GM13977 (cell line): Measurements from ENCODE around the gene EN2.

Experiments
- DNase-seq: peaks from one replicate; pipeline ENCODE4 v3.0.0; 2012; ENCODE audit warnings: low spot score
- CTCF ChIP-seq: IDR thresholded peaks from 2 replicates; pipeline ENCODE4 v1.5.1; 2012; ENCODE audit warnings: mild to moderate bottlenecking, control low read depth; ENCODE audit not compliant: insufficient read depth; ENCODE audit errors: extremely low read depth, missing control alignments
- in situ Hi-C: fragments of 300-500 bp; cut with MboI; formaldehyde crosslinking; loops from one replicate; pipeline ENCODE4 v1.12.0; 2022; ENCODE audit warnings: low sequenced_read_pairs, low pct_unique_long_range_greater_than_20kb, mixed read lengths, inconsistent platforms; ENCODE audit not compliant: unreplicated experiment

The EN2 gene

GRCh38 chr7:155426543-155427410 is 31.2 kb upstream of the EN2 start:
- in situ Hi-C loops = no loop called here

GRCh38 chr7:155427411-155428038 is 30.4 kb upstream of the EN2 start:
- DNase-seq = no peak
- in situ Hi-C loops = no loop called here
- no peak for TF ChIP-seq CTCF

More at GRCh38 chr7:155426543-155427410, 31.2 kb upstream of the EN2 start:
- DNase-seq = no peak
- TF ChIP-seq CTCF = no peak

DNA sequence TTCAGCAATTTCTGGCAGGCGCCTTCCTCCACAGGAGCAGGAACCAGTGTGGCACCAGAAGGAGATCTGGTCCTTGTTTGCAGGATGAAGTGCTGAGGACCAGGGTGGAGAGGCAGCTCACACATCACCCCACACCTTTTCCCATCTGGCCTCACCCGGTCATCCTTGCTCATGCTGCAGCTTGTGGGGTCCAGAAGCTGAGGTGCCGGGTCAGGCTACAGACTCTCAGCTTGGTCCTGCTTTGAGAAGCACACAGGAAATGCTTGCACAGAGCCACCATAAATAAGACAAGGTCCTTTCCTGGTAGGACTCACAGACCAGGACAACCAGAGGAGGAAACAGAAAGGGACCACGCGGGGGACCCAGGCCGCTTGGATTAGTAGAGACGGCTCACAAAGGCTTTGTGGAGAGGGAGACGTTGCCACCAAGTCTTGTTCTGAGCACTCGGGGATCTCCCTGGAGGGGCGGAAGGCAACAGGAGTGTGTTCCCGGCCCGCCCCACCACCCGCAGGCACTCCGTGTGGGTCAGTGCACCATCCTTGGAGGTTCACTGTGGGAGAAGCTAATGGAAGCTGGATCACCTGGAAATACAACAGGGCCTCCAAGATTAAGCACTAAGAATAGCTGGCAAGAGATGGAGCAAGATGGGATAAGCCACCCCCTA is 29.6 kb upstream of the EN2 start:
- no peak for DNase-seq
- in situ Hi-C loops = no loop called here
- TF ChIP-seq CTCF = no peak

DNA sequence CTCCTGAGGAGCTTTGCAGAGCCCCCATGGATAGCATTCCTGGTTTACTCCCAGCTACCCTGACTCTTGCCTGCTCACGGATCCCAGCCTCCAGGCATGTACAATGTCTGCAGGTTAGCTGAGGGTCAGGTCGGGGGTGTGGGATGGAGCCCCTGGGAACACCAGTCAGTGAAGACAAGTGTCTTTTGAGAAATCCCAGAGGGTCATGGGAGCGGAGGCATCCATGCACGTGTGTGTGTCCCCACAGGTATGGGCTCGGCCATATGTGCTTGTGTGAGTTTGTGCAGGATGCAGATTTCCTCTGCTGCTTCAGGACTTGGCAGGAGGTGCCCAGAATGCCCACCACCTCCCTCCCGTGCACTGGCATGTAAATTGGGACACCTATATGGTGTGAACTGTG is 28.3 kb upstream of the EN2 start:
- DNase-seq = no peak
- no peak for TF ChIP-seq CTCF
- in situ Hi-C loops = no loop called here

DNA sequence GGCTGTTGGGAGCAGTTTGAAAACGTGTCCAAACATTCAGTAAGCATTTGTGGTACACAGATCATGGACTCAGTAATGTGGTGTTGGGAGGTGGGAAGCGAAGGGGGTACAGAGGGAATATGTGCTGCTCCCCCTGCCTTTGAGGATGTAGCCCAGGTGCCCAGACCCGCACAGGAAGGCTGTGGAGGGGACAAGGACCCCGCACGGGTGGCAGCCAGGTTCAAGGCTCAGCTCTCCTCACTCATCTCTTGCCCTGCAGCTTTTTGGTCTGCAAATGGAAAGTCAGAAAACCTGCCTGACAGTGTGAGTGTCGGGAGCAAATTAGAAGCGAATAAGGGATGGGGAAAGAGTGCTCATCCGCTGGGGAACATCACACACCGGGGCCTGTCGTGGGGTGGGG is 27.3 kb upstream of the EN2 start:
- in situ Hi-C loops = no loop called here
- DNase-seq = no peak
- no peak for TF ChIP-seq CTCF

DNA sequence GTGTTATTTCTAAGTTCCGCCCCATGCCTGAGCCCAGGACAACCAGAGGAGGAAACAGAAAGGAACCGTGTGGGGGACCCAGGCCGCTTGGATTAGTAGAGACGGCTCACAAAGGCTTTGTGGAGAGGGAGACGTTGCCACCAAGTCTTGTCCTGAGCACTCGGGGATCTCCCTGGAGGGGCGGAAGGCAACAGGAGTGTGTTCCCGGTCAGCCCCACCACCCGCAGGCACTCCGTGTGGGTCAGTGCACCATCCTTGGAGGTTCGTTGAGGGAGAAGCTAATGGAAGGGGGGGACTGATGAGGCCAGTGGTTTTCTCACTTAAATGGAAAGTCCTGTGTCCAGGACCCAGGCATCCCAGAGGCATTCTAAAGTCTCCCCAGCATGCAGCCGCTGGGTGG is 26.7 kb upstream of the EN2 start:
- DNase-seq = no peak
- in situ Hi-C loops = no loop called here
- no peak for TF ChIP-seq CTCF
